NB4 (cell line): ENCODE results near the gene ODR4.
"Not testable (repeated sequence)": the region's sequence is repeated elsewhere in the genome, so short reads cannot be mapped to it uniquely, and the experiment has no call there.

Experiments
- MYC ChIP-seq: IDR thresholded peaks from 2 replicates; pipeline ENCODE4 v1.6.1; 2011; ENCODE audit warnings: low read depth, low read length
- POLR2A ChIP-seq: IDR thresholded peaks from 2 replicates; pipeline ENCODE4 v1.6.1; 2011; ENCODE audit warnings: mild to moderate bottlenecking; ENCODE audit not compliant: insufficient read length; ENCODE audit errors: extremely low read depth
- TF ChIP-seq, protein P1 (sequence below): IDR thresholded peaks from one replicate; pipeline ENCODE4 v1.5.1; 2012; ENCODE audit warnings: low read depth, low read length
- TF ChIP-seq, protein P2 (sequence below): IDR thresholded peaks from 2 replicates; pipeline ENCODE4 v1.6.1; 2011; ENCODE audit warnings: low read depth, low read length

DNA sequence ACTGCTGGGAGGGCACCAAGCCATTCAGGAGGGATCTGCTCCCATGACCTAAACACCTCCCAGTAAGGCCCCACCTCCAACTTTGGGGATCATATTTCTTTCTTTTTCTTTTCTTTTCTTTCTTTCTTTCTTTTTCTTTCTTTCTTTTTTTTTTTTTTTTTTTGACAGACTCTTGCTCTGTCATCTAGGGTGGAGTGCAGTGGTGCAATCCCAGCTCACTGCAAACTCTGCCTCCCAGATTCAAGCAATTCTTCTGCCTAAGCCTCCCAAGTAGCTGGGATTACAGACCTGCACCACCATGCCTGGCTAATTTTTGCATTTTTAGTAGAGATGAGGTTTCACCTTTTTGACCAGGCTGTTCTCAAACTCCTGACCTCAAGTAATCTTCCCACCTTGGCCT, 89.9 kb downstream of the ODR4 start:
- TF ChIP-seq, protein P1, sequence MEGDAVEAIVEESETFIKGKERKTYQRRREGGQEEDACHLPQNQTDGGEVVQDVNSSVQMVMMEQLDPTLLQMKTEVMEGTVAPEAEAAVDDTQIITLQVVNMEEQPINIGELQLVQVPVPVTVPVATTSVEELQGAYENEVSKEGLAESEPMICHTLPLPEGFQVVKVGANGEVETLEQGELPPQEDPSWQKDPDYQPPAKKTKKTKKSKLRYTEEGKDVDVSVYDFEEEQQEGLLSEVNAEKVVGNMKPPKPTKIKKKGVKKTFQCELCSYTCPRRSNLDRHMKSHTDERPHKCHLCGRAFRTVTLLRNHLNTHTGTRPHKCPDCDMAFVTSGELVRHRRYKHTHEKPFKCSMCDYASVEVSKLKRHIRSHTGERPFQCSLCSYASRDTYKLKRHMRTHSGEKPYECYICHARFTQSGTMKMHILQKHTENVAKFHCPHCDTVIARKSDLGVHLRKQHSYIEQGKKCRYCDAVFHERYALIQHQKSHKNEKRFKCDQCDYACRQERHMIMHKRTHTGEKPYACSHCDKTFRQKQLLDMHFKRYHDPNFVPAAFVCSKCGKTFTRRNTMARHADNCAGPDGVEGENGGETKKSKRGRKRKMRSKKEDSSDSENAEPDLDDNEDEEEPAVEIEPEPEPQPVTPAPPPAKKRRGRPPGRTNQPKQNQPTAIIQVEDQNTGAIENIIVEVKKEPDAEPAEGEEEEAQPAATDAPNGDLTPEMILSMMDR = not testable (repeated sequence)
- TF ChIP-seq, protein P2, sequence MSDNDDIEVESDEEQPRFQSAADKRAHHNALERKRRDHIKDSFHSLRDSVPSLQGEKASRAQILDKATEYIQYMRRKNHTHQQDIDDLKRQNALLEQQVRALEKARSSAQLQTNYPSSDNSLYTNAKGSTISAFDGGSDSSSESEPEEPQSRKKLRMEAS = not testable (repeated sequence)
- TF ChIP-seq POLR2A, MYC: not testable (repeated sequence)
